Activated CD8-positive, alpha-beta memory T cell treated with anti-CD3 and anti-CD28 coated beads for 1 hour (primary cell): ENCODE results near the gene ARHGEF7.

ENCODE experiments used
- DNase-seq, 2 donors: peaks; one replicate each; pipeline ENCODE4 v3.0.0-alpha.2; 2020; ENCODE audit warnings: low read depth in 1 of 2; ENCODE audit errors: extremely low read depth in 1 of 2

The ARHGEF7 gene

GRCh38 chr13:111215081-111216047, 100.3 kb downstream of the ARHGEF7 start:
- DNase-seq: no peak

- DNase-seq: peak in 1 of 2 donors; percentile 18
Measured at GRCh38 chr13:111216166-111216960, 101.3 kb downstream of the ARHGEF7 start.

- DNase-seq: no peak
Measured at GRCh38 chr13:111217641-111218040, 102.5 kb downstream of the ARHGEF7 start.

- DNase-seq: no peak
Measured at GRCh38 chr13:111219280-111219679, 104.2 kb downstream of the ARHGEF7 start.

GRCh38 chr13:111219950-111220349, 104.8 kb downstream of the ARHGEF7 start:
- DNase-seq: no peak

- no peak for DNase-seq
Measured at GRCh38 chr13:111225166-111225565, 110.1 kb downstream of the ARHGEF7 start.

GRCh38 chr13:111225810-111226546, 110.9 kb downstream of the ARHGEF7 start:
- DNase-seq: no peak

GRCh38 chr13:111227405-111227804, 112.3 kb downstream of the ARHGEF7 start:
- no peak for DNase-seq

- DNase-seq: no peak
Measured at GRCh38 chr13:111228262-111229144, 113.4 kb downstream of the ARHGEF7 start.

GRCh38 chr13:111230385-111230930, 115.3 kb downstream of the ARHGEF7 start:
- no peak for DNase-seq

- no peak for DNase-seq
Measured at GRCh38 chr13:111232191-111232590, 117.1 kb downstream of the ARHGEF7 start.

- no peak for DNase-seq
Measured at GRCh38 chr13:111233080-111233479, 118.0 kb downstream of the ARHGEF7 start.

GRCh38 chr13:111239764-111240670, 124.9 kb downstream of the ARHGEF7 start:
- no peak for DNase-seq

GRCh38 chr13:111241006-111241755, 126.1 kb downstream of the ARHGEF7 start:
- DNase-seq: no peak

GRCh38 chr13:111241862-111242261, 126.8 kb downstream of the ARHGEF7 start:
- no peak for DNase-seq

- DNase-seq: no peak
Measured at GRCh38 chr13:111242585-111242984, 127.5 kb downstream of the ARHGEF7 start.

GRCh38 chr13:111243981-111244380, 128.9 kb downstream of the ARHGEF7 start:
- DNase-seq: no peak
